Measurements from ENCODE around the gene C1orf50.
A peak's percentile ranks its signal among the peaks of the same experiment; 100 is the strongest.
"Not testable (repeated sequence)": the region's sequence is repeated elsewhere in the genome, so short reads cannot be mapped to it uniquely, and the experiment has no call there.

C1orf50 gene

DNA sequence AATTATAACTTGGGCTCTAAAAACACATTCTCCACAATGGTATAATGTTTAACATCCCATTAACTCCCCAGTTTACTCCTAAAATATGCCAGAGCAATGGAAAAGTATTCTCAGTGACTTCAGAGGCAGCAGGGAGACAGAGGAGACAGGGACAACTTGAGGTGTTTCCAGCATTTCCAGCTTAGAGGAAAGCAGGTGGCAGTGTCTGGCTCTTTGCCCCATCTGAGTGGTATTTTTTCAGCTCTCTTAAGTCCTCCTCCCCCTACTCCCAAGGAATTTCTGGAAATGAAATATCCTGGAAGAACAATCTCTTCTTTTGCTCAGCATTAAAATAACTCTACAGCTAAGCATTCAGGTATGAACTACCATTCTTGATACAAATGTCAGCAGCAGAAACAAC, 39.1 kb downstream of the C1orf50 start:
- DNase-seq, result no peak

- DNase-seq, result peak; percentile 13
Observed at GRCh38 chr1:42806593-42806992, 39.5 kb downstream of the C1orf50 start.

DNA sequence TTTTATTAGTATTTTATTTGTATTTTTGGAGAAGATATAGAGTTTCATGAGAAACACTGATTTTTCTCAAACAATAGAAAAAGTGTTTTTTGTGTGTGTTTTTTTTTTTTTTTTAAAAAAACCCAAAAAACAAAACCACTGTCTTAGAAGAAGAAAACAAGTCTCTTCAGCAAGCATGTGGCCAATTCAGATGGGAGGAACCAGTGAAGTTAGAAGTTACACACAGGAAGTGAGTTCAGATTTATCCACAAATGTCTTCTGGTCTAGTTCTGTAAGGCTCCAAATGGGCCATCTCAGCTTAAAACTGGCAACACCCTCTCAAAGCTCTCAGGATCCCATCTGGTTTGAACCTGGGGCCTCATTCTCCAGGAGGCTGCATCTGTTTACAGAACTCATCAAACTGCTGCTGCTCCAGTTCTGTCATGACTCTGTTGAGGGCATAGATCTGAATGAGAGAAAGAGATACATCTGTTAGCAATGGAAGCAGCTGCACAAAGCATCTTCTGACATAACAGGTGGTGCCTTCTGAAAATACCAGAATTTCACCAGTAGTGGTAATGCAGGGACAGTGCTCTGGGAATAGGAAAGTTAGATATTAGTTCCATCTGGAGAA, 40.1 kb downstream of the C1orf50 start:
- no peak for DNase-seq

DNA sequence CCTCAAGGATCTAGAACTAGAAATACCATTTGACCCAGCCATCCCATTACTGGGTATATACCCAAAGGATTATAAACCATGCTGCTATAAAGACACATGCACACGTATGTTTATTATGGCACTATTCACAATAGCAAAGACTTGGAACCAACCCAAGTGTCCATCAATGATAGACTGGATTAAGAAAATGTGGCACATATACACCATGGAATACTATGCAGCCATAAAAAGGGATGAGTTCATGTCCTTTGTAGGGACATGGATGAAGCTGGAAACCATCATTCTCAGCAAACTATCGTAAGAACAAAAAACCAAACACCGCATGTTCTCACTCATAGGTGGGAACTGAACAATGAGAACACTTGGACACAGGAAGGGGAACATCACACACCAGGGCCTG, 47.8 kb downstream of the C1orf50 start:
- not testable (repeated sequence) for DNase-seq

- no peak for DNase-seq
Observed at GRCh38 chr1:42815941-42816584, 49.0 kb downstream of the C1orf50 start.

GRCh38 chr1:42816585-42817439, 49.8 kb downstream of the C1orf50 start, which contains the start of the genes ERMAP and SVBP:
ERMAP (plus strand) TSS chr1:42817122; CDS start chr1:42830449, 13,327 bp downstream.
SVBP (minus strand) TSS chr1:42817397; CDS start chr1:42816544, 853 bp downstream.
- DNase-seq, result peak; percentile 79

DNA sequence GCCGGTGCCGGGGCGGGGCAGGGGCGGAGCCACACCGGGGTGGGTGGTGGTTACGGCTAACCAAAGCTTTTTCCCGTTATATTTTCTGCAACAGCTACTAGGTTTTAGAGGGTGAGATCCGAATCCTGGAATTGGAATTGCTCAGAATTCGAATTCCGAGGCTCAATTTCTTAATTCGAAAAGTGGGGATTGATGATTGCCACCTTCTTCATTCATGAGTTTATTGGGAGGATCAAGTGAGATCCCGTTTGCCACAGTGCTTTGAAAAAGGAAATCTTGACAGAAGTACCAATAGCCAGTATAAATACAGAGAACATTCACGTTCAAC, 50.4 kb downstream of the C1orf50 start:
- no peak for DNase-seq

- no peak for DNase-seq
Observed at GRCh38 chr1:42817976-42818375, 50.9 kb downstream of the C1orf50 start.

DNA sequence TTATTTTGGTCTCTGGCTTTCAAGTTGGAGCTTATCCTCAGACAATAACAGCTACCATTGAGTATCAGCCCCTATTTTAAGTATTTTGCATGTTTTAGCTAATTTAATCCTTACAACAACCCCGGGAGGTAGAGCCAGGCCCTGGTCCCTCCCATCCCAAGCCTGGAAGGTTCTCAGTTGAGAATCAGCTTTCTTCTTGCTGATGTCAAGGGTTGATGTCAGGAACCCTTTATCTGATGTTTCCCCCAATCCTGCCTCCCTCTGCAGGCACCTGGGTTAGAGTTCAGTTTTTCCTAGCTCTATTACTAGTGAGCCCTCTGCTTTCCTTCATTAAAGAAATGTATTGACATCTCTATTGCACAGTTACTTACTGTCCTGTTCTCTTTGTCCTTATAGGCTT, 53.8 kb downstream of the C1orf50 start:
- DNase-seq, result no peak

DNA sequence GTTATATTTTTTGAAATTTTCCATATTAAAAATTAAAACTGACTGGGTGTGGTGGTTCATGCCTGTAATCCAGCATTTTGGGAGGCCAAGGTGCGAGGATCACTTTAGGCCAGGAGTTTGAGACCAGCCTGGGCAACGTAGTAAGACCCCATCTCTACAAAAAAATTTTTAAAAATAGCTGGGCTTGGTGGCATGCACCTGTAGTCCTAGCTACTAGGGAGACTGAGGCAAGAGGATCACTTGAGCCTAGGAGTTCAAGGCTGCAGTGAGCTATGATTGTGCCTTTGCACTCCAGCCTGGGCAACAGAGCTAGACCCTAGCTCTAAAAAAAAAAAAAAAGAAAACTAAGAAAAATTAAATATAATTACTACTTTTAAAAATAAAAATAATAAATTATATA, 54.6 kb downstream of the C1orf50 start:
- DNase-seq, result no peak

DNA sequence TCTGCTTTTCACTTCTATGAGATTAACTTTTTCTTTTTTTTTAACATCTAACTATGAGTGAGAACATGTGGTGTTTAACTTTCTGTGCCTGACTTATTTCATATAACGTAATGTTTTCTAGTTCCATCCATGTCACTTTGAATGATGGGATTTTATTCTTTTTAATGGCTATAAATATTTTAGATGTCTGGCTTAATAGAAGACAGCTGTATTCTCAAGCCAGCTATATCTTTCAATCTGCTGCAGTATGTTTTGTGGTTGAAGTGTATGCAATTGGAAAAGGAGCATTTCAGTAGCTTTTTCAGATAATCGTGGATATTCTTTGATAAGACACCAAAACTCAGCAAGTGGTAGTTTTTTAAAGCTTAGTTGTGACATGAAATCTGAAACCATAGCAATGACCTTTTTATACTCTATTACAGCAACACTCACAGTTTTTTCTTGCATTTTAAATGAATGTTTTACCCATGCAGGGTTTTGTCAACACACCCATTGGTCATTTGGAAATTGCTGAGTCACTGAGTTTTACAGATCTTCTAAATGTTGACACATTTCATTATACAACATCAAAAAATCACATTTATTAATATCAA, 55.8 kb downstream of the C1orf50 start:
- DNase-seq, result peak; percentile 25

GRCh38 chr1:42824481-42825035, 57.5 kb downstream of the C1orf50 start:
- no peak for DNase-seq

- DNase-seq, result no peak
Observed at GRCh38 chr1:42825036-42825851, 58.2 kb downstream of the C1orf50 start.
